ENCODE results near the gene SMIM24.

SMIM24 gene

GRCh38 chr19:3493651-3494050 is 13.3 kb upstream of the SMIM24 start:
- no peak for DNase-seq (ENCODE audit: low read depth)
- H3K4me3 ChIP-seq (ENCODE audit: low read length) = no peak overlapping the region
- TF ChIP-seq CTCF (IDR thresholded peaks at IDR 0.05; ENCODE audit: insufficient read depth, low read depth, low read length, missing control alignments) = no peak

DNA sequence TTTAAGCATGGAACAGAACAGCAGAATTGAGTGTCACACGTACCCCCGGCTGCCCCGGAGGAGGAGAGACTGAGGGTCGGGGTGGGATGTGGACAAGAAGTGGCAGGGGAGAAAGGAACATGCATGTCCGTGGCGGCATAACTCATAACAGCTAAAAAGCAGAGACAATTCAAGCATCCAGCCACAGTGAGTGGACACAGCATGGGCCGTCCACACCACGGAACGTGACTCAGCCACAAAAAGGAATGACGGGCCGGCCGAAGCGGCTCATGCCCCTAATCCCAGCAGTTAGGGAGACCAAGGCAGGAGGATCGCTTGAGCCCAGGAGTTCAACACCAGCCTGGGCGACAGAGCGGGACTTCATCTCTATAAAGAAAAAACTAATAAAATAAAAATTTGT is 12.6 kb upstream of the SMIM24 start:
- DNase-seq (ENCODE audit: low read depth) = no peak
- H3K4me3 ChIP-seq (ENCODE audit: low read length) = no peak overlapping the region
- TF ChIP-seq CTCF (IDR thresholded peaks at IDR 0.05; ENCODE audit: insufficient read depth, low read depth, low read length, missing control alignments) = no peak

- DNase-seq (ENCODE audit: low read depth) = no peak
- H3K4me3 ChIP-seq (ENCODE audit: low read length) = no peak overlapping the region
- TF ChIP-seq CTCF (IDR thresholded peaks at IDR 0.05; ENCODE audit: insufficient read depth, low read depth, low read length, missing control alignments) = no peak
Observed at GRCh38 chr19:3492131-3492839, 12.0 kb upstream of the SMIM24 start.

DNA sequence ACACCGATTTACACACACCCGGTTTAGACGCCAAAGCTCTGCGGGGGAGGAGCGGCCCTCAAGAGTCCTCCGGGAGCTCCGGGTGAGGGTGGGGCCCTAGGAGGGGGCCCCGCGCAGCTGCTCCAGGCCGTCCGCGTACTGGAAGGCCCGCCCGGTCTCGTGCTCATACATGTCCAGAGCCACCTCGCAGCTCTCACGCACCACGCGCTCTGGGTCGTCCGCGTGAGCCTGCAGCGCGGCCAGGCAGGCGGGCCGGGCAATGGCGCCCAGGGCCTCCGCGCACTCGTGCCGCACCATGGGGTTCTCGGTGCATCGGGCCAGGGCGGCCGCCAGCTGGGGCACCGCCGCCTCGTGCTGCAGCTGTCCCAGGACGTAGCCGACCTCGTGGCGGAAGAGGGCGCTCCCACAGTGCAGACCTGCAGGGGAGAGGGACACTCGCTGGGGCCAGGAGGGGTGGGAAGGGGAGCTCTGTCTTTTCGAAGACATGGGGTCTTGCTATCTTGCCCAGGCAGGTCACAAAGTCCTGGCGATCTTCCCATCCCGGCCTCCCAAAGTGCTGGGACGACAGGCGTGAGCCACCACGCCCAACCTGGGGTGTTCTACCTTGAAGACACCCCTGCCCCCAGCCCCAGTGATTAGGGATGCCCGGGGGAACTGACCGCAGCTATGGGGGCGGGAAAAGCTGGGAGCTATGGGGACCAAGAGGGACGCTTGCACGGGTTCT is 11.2 kb upstream of the SMIM24 start:
- no peak for DNase-seq (ENCODE audit: low read depth)
- H3K4me3 ChIP-seq (ENCODE audit: low read length) = no peak overlapping the region
- TF ChIP-seq CTCF (IDR thresholded peaks at IDR 0.05; ENCODE audit: insufficient read depth, low read depth, low read length, missing control alignments) = no peak

DNA sequence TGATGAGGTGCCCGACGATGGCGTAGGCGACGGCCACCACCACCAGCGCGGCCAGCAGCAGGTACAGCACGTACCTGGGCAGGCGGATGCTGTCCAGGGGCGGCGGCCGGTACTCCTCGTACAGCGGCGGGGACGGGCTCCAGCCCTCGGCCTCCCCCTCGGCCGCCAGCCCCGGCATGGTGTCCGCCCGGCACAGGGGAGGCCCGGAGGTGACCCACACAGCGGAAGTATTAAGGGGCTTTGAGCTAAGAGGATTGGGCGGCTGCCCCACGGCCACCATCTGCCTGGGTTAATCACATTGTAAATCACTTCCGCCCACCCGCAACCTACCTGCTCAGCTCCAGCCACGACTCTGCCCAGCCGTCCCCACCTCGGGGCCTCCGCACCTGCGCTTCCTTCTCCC is 2.9 kb upstream of the SMIM24 start, which contains the start of gene SMIM44:
Gene SMIM44 (minus strand): TSS at position 216 of the 403 bp plus-strand sequence. CDS start 38 bp downstream, at position 178.
- H3K4me3 ChIP-seq (ENCODE audit: low read length) = no peak within 1 kb of the TSS
- no peak for TF ChIP-seq CTCF (IDR thresholded peaks at IDR 0.05; ENCODE audit: insufficient read depth, low read depth, low read length, missing control alignments)
- DNase-seq (ENCODE audit: low read depth) = no peak

GRCh38 chr19:3482507-3483225 is 2.3 kb upstream of the SMIM24 start:
- no peak overlapping the region for H3K4me3 ChIP-seq (ENCODE audit: low read length)
- TF ChIP-seq CTCF (IDR thresholded peaks at IDR 0.05; ENCODE audit: insufficient read depth, low read depth, low read length, missing control alignments) = no peak
- no peak for DNase-seq (ENCODE audit: low read depth)

Measured in epithelial cell of esophagus (primary cell).